Inflammatory macrophage (primary cell): ENCODE results near the gene TEX264.

ENCODE experiments used
- DNase-seq, 2 donors: peaks; one replicate each; pipeline ENCODE4 v3.0.0-alpha.2; 2020 to 2022

Gene TEX264

GRCh38 chr3:51700403-51700802 lies 29.4 kb downstream of the TEX264 start:
- DNase-seq: no peak

GRCh38 chr3:51702156-51702555 lies 31.1 kb downstream of the TEX264 start:
- no peak for DNase-seq

- DNase-seq: no peak
These were observed 32.2 kb downstream of the TEX264 start for GRCh38 chr3:51703068-51703760.

- DNase-seq: peak in 1 of 2 donors; percentile 20
These were observed 32.9 kb downstream of the TEX264 start for GRCh38 chr3:51703761-51704510.

- DNase-seq: no peak
These were observed 33.5 kb downstream of the TEX264 start for GRCh38 chr3:51704511-51704950.

GRCh38 chr3:51705276-51706020 lies 34.4 kb downstream of the TEX264 start:
- DNase-seq: no peak

- no peak for DNase-seq
These were observed 35.0 kb downstream of the TEX264 start for GRCh38 chr3:51706021-51706485.

- DNase-seq: peak in 1 of 2 donors; percentile 24
These were observed 36.0 kb downstream of the TEX264 start, which contains the start of gene GRM2 for GRCh38 chr3:51706788-51707731. GRM2 (plus strand) TSS chr3:51707068; CDS start chr3:51708984, 1,916 bp downstream.

- no peak for DNase-seq
These were observed 37.3 kb downstream of the TEX264 start for GRCh38 chr3:51708216-51708845.

GRCh38 chr3:51709004-51709420 lies 38.0 kb downstream of the TEX264 start:
- no peak for DNase-seq

GRCh38 chr3:51709675-51710074 lies 38.6 kb downstream of the TEX264 start:
- DNase-seq: no peak

GRCh38 chr3:51710631-51711351 lies 39.7 kb downstream of the TEX264 start:
- DNase-seq: no peak

- DNase-seq: no peak
These were observed 40.4 kb downstream of the TEX264 start for GRCh38 chr3:51711352-51712037.

- DNase-seq: no peak
These were observed 41.0 kb downstream of the TEX264 start for GRCh38 chr3:51712038-51712420.

GRCh38 chr3:51712511-51712931 lies 41.5 kb downstream of the TEX264 start:
- no peak for DNase-seq

- DNase-seq: no peak
These were observed 41.9 kb downstream of the TEX264 start for GRCh38 chr3:51712963-51713362.

- no peak for DNase-seq
These were observed 44.4 kb downstream of the TEX264 start for GRCh38 chr3:51715231-51715976.

GRCh38 chr3:51715977-51716294 lies 44.9 kb downstream of the TEX264 start:
- DNase-seq: no peak

- DNase-seq: no peak
These were observed 45.8 kb downstream of the TEX264 start for GRCh38 chr3:51716805-51717204.

- no peak for DNase-seq
These were observed 46.4 kb downstream of the TEX264 start for GRCh38 chr3:51717446-51717845.
